ENCODE results near the gene IGF2BP2.

IGF2BP2 gene

GRCh38 chr3:185730550-185730949 lies 94.3 kb downstream of the IGF2BP2 start:
- DNase-seq: no peak

GRCh38 chr3:185729337-185730055 lies 95.3 kb downstream of the IGF2BP2 start:
- DNase-seq: no peak

GRCh38 chr3:185728630-185729336 lies 96.1 kb downstream of the IGF2BP2 start:
- no peak for DNase-seq

- DNase-seq: no peak
Observed at GRCh38 chr3:185727873-185728272, 97.0 kb downstream of the IGF2BP2 start.

GRCh38 chr3:185726254-185726967 lies 98.4 kb downstream of the IGF2BP2 start:
- no peak for DNase-seq

- no peak for DNase-seq
Observed at GRCh38 chr3:185724761-185725160, 100.1 kb downstream of the IGF2BP2 start.

GRCh38 chr3:185724251-185724650 lies 100.6 kb downstream of the IGF2BP2 start:
- no peak for DNase-seq

GRCh38 chr3:185722881-185723280 lies 102.0 kb downstream of the IGF2BP2 start:
- no peak for DNase-seq

GRCh38 chr3:185721970-185722369 lies 102.9 kb downstream of the IGF2BP2 start:
- no peak for DNase-seq

GRCh38 chr3:185720326-185720725 lies 104.5 kb downstream of the IGF2BP2 start:
- no peak for DNase-seq

GRCh38 chr3:185718736-185719593 lies 105.9 kb downstream of the IGF2BP2 start:
- no peak for DNase-seq

- no peak for DNase-seq
Observed at GRCh38 chr3:185717627-185718402, 107.0 kb downstream of the IGF2BP2 start.

- DNase-seq: no peak
Observed at GRCh38 chr3:185717121-185717520, 107.7 kb downstream of the IGF2BP2 start.

GRCh38 chr3:185716436-185717108 lies 108.3 kb downstream of the IGF2BP2 start:
- no peak for DNase-seq

GRCh38 chr3:185715091-185715490 lies 109.8 kb downstream of the IGF2BP2 start:
- DNase-seq: no peak

- DNase-seq: no peak
Observed at GRCh38 chr3:185714085-185714484, 110.8 kb downstream of the IGF2BP2 start.

- no peak for DNase-seq
Observed at GRCh38 chr3:185713015-185713414, 111.8 kb downstream of the IGF2BP2 start.

GRCh38 chr3:185712337-185712736 lies 112.5 kb downstream of the IGF2BP2 start:
- DNase-seq: no peak

- no peak for DNase-seq
Observed at GRCh38 chr3:185711255-185711870, 113.5 kb downstream of the IGF2BP2 start.

GRCh38 chr3:185709251-185709955 lies 115.4 kb downstream of the IGF2BP2 start:
- no peak for DNase-seq
